GOT3 (cell line): ENCODE data around the gene LRRC74A.

Source experiments
- DNase-seq: peaks from one replicate; lab custom pipeline; 2025; ENCODE audit warnings: mixed read lengths; lab: John Stamatoyannopoulos, UW

LRRC74A gene

DNA sequence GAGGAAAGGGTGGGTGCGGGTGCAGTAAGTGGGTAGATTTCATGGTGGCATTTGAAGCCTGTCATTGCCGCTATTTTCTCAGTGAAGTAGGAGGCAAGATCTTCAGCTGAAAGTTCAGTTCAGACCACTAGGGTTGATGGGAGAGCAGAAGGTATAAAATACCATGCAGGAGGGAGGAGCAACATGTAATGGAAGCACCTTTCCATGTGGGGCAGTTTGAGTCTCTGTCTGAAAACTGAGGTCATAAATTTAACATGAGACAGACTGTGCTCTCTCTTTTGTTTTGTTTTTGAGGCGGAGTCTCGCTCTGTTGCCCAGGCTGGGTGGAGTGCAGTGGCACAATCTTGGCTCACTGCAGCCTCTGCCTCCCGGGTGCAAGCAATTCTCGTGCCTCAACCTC lies 22.7 kb downstream of the LRRC74A start:
- no peak for DNase-seq

DNA sequence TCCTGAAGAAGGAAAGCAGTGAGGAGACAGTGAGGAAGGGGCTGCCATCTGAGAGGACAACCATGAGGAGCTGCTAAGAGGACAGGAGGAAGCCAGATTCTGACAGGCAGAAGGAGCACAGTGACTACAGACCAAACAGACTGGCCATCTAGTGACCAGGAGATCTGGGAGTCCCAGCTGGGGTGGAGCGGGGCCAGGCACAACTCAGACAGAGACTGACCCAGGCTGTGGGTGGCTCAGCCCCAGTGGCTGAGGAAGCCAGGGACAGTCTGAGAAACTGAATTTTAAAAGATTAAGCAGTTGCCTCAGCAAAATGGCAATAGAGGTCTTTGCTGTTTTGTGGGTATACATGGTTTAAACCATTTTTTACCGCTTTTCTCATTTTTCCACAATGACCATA lies 28.9 kb downstream of the LRRC74A start:
- no peak for DNase-seq

DNA sequence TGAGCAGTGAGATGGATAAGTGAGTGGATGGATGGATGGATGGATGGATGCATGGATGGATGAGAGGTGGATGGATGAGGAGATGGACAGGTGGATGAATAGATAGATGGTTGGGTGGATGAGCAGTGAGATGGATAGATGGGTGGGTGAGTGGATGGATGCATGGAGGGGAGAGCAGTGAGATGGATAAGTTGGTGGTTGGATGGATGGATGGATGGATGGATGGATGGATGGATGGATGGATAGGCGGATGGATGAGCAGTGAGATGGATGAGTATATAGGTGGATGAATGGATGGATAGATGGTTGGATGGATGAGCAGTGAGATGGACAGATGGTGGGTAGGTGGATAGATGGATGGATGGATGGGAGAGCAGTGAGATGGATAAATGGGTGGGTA lies 30.6 kb downstream of the LRRC74A start:
- no peak for DNase-seq

DNA sequence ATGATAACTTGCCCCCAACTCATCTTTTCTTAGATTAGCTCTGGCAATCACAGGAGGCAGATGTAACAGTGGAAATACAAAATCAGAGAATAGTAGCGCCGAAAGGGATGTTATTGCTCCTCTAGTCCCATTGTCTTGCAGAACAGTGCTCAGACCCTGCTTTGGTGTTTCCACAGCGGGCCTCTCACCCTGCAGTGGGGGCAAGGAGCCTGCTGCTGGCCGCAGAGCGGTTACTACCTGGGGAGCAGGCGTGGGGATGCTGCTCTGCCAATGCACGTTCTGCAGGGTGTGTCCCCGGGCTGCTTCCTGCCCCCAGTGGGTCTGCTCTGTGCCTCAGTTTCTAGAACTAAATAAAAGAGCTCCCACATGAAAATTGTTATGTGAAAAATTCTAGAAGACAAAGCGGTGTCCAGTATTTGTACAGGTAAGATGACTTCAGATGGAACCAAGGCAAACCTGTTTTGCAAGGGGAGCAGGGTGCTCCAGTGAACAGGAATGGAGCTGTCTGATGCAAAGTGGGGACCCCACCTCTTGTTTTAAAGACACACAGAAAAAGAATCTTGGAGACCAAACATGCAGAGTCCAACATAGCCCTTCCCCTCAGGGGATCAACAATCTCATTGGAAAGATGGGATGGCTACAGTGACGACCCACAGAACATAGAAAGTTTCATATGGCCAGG lies 35.5 kb downstream of the LRRC74A start:
- no peak for DNase-seq

DNA sequence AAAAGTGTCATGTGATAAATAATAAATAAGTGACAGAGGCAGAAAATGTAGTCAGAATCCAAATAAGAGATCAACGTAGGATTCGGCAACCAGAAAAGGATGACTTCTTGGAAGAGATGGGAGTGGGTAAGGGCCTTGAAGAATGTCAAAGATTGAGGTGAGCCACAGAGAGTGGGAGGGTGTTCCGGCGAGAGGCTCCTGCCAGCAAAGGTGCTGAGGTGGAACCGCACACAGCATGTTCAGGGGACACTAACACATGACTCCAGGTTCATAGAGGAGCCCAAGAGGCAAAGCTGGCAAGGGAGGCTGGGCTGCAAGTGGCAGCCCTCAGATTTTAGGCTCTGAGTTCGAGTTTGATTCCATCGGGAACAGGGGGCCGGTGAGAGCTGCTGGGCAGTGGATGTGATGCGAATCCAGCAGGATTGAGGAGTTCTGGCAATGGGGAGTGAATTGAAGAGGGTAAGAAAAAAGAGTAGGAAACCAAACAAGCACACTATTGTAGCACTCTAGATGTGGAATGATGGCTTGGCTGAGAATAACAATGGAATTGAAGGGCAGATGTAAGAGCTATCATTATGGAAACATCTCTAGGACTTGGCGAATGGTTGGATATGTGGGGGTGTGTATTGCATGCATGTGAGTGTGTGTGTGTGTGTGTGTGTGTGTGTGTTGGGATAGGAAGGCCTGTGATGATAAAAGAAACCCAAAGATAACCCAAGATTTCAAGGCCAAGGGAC lies 36.5 kb downstream of the LRRC74A start:
- DNase-seq: no peak

DNA sequence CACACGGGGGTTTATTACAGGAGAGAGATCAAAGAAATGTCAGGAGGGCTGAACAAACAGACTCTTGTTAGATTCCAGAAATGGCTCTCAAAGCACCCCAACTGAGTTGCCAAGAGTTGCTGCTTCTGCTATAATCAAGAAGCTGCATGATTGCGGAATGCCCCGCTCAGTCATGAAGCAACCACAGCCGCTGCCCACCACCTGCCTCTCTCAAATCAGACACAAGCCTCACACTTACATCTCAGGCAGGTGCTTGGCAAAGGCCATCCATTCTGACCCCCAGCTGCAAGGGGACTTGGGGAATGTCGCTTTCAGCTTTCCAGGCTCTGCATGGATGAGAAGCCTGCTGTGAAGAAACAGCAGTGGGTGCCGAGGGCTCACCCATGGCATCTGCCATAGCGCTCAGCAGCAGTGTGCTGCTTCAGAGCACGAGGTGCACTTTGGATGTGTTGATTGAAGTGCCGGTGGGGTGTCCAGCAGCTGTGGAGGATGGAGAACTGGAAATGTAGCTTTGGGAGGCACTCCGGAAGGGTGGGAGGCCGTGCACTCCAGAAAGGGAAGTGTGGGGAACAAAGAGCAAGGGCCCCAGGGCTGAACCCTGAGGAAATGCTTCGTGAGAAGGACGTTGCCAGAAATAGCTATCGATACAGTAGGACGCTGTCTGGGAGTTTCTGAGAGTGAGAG lies 37.7 kb downstream of the LRRC74A start:
- DNase-seq: no peak

DNA sequence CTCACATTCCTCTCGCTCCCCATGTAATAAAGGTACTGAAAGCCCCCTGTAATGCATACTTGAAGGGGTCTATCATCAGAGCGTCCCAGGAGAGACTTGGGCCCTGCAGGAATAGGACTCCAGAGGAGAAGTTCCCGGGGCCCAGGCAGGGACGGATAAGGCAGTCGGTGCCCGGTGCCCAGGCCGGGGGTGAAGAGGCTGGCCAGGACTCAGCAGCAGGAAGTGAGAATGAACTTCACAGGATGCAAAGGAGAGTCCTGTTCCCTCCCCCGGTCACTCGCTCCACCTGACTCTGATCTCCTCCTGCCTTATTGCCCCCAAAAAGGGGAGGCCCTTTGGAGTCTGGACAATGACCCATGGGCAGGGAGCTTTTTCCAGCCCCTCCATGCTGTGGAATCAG lies 40.2 kb downstream of the LRRC74A start:
- DNase-seq: no peak

DNA sequence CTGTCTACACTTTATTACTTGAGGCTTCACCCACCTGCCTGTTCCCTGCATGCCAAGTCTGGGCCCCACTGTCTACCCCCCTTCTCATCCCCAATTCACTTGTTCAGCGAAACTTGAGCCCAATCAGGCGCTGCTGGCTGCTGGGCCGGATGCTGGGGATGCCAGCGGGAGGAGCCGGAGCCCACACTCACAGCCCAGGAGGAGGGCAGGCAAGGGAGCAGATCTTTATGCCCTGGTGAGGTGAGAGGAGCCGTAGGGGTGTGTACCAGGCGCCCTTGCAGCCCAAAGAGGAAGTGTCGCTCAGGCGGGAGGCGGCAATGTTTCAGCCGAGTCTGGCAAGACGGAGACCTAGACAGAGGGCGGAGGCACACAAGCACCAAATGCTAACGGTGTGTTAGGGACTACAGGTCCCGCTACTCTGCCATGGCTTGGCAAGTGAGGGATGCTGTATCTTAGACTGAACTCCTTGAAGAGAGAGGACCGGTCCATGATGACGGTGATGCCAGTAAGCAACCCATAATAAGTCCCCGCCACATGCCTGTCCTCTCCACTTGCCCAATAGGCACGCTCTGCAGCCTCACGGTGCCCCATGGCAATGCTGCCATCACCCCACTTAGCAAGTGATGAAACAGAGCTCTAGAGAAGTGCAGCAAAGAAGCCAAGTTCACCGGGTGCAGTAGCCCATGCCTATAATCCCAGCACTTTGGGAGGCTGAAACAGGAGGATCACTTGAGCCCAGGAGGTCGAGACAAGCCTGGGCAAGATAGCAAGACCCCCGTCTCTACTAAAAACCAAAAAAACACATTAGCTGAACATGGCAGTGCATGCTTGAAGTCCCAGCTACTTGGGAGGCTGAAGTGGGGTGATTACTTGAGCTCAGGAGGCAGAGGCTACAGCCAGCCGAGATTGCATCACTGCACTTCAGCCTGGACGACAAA lies 41.6 kb downstream of the LRRC74A start:
- no peak for DNase-seq

DNA sequence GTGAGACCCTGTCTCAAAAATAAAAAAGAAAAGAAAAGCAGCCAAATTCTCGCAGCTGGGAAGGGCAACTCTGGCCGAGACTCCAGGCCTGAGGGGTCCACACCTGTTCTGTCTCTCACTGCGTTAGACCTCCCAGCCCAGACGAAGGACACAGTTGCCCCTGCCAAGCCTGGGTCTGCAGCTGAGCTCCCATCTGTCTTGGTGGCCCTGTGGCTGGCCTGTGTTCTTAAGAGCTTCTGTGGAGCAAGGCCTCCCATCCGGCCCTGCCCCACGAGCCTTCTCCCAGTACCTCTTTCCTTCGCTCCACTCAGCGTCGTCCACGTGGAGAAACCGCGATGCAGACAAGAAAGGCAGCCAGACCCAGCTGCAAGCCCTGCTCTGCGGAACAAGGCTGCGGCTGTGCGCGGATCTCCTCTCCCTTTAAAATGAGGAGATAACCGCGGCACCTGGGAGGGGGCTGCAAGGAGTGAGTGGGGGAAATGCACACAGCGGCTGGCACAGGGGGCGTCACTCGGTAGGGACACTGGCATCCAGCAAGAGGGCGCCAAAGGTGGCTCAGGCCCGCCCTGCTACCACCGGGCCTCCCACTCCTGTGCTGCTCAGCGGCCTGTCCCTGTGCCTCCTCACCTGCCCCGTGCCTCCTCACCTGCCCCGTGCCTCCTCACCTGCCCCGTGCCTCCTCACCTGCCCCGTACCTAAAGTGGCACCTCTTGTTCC lies 42.4 kb downstream of the LRRC74A start:
- no peak for DNase-seq

DNA sequence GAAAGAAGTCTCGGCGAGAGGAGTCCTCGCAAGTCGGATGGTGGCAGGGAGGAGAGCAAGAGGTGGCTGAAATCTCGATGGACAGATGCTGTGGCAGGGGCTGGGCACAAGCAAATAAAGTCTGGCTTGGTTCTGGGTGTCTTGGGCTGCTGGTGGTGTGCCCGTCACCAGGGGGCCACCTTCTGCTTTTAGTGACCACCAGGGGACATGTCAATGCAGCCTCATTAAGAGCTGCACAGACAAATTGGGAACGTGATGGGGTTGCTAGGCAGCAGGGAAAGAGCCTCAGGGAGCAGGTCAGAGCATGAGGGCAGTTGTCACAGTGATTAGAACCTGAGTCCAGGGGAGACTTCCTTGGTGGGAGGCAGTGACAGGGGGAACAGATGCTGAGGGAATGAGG lies 44.0 kb downstream of the LRRC74A start:
- DNase-seq: no peak

DNA sequence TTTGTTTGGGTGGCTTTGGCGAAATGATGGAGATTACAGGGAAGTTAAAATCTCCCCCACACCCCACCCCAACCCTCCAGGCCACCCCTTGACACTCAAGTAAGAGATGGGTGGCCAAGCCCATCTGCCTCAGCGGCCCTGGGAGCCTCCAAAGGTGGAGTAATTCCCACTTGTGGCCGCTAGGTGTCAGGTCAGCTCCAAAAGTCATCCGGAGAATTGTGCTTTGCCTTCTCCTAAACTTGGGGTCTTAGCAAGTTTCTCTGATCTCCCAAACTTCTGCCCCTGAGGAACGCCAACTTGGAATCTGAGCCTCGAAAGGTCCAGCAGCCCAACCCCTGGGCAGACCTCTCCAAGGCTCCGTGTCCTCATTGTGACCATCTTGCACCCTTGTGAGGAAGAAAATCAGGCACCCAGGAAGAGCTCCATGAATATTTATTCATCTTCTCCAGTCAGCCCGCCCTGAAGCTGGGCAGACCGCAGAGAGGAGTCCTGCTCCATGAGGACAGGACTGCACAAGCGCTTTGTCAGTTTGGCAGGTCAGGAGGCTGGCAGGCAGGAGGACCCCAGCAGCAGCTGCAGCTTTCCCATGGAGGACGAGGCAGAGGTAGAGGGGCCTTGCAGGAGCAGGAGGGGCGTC lies 46.7 kb downstream of the LRRC74A start:
- no peak for DNase-seq

DNA sequence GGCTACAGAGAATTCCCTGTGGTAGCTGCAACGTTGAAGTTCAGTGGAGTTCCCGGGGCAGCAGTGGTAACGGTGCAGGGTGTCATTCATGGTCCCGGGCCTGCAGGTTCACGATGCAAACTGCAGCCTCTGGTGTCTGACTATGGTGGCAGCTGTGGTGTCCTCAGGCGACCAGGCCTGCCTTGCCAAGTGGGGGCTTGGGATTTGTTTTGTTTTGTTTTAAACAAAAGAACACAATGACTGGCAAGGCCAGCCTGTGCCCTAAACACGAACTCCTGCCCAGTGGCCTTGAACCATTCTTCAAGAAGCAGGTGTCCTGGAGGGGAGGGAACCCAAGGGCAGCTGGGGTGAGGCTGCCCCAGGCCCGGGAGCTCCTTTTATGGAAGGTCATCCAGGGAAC lies 48.5 kb downstream of the LRRC74A start:
- DNase-seq: no peak

DNA sequence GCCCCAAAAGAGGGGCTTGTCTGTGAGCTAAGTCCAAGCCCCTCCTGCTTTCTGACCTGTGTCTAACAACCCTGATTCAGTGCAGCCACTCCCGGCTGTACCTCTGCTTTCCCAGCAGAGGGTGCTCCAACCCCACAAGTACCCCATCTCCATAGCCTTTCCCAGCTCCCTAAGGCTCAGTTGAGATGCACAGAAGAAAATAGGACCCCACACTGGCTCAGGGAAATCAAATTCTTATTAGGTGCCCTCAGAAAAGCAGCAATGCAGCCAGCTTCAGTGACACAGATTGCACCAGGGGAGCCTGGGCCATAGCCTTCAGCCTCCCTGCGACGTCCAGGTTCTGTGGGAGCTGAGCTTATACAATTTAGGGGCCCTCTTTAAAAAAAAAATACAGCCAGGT lies 49.9 kb downstream of the LRRC74A start:
- no peak for DNase-seq

DNA sequence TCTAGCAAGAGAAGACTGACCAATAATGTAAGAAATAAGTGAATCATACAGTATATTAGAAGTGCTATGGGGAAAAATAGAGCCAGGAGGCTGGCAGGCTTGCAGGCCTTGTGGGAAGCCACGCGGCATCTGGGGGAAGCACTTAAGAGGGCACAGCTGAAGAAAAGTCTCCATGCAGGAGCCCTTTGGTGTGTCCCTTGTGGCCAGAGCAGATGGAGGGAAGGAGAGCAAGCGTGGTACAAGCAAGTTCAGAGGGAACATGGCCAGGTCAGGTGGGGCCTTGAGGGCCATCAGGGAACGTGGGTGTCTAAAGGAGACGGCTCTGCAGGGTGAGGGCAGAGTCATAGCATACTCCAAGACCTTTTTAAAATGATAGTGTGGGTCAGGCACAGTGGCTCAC lies 51.7 kb downstream of the LRRC74A start:
- DNase-seq: no peak

DNA sequence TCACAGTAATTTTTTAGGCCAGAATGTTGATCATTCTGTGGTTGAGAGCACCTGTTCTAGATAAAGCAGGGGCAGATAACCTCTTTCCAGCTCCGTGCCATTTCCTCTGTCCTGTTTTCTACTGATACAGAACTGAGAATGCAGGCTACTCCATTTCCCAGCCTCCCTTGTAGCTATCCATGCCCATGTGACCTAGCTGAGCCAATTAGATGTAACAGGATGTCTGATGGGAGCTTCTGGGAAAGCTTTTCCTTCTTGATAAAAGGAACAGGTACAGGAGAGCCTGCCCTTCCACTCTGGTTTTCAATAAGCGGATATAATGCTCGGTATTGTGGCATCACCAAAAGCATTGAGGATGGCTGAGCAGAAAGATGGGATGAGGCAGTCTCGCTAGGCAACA lies 54.2 kb downstream of the LRRC74A start:
- no peak for DNase-seq

DNA sequence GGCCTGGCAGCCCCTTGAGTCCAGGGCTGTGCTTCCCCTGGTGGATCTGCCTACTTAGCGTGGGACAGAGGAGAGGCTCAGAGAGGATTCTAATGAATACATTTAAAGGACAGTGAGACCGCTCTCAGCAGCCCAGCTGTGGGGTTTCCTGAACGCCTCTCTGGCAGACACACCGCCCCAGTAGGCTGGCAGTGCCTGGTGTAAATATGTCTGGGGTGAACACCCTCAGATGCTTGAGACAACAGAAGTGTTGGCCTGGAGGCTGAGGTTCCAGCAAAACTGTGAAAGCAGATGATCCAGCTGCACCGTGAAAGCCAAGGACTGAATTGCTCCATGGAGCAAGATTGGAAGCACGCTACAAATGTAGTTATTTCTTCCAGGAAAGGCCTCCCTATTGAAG lies 55.1 kb downstream of the LRRC74A start:
- DNase-seq: no peak

DNA sequence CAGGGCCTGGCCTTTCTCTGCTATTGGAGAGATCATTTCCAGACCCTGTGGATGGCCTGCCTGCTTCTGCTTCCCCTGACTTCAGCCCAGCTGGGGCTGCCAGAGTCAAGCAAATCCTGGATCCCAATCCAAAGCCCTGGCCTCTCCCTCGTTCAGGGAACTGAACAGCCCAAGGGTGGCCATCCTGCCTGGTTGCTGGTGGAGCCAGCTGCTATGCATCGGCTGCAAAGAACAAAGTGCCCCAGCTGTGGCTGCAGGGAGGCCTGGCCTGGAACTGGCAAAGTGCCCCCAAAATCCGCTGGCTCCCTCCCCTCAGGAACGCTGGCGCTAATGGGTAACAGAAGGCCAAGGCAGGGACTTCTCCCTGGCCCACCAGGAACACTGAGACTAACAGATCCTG lies 56.4 kb downstream of the LRRC74A start:
- DNase-seq: no peak

DNA sequence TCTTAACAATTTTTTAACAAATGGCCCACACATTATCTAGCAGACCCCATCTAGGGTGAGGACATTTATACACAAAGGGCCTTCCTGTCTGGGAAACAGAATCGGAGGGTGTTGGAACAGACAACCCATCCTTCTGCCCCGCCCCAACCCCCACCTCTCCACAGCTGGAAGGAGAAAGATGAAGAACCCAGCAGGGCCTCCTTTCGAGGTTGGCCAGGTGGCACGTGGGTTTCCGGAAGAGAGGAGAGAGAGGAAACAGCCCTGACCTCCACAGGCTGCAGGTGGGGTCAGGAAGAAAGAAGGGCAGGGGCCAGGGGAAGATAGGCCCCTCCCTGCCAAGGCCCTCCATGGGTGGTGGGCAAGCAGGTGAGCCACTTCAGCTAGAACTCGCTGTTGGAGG lies 57.2 kb downstream of the LRRC74A start:
- no peak for DNase-seq

DNA sequence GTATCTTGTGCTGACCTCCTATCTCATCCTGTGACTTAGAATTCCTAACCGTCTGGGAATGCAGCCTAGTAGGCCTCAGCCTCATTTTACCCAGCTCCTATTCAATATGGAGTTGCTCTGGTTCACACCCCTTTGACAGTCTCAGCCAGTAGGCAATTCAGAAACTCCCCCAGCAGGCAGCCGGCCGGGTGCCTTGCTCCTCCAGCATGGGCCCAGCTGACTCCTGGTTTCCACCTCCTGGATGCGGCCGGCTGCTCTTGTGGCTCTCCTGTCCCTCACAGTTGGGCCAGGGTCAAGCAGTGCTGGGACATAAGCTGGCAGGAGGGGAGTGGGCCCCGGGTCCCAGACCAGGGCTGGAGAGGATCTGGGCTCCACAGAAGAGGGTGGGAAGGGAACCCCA lies 58.2 kb downstream of the LRRC74A start:
- no peak for DNase-seq

DNA sequence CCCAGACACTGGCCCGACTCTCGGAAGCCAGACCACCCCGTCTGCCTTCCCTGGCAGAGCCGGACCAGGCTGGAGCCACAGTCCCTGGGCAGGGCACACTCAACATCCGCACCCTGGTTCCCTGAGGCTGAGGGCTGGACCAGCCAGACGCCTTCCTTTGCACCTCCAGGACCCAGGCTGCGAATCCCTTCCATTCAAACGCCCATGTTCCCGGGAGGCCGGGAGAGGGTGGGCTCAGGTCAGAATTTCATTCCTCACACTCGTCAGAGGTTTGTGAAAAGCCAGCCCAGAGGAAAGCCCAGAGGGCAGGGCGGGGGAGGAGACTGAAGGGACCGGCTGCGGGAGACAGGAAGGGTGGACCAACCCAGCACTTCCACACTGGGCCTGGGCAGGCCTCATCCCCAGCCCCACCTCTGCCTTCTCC lies 58.7 kb downstream of the LRRC74A start:
- no peak for DNase-seq

DNA sequence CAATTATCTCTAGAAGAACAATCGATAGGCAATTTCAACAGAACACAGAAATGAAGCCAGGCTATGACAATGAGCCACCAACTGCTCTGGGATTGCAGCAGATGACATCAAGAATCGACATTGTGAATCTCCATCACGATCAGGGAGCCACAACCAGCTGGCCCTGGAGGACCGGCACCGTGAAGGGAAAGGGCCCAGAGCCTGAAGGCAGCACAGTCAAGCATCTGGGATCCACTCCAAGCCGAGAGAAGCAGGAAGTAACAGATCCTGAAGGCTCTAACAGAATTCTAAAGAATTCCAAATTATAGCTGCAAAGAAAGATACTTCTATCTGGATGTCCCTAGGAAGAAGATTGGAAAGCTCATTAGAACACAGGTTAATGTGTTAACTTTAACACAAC lies 61.0 kb downstream of the LRRC74A start:
- DNase-seq: no peak
